ENCODE measurements around the gene NOB1.
A peak's percentile ranks its signal among the peaks of the same experiment; 100 is the strongest.

NOB1 gene

DNA sequence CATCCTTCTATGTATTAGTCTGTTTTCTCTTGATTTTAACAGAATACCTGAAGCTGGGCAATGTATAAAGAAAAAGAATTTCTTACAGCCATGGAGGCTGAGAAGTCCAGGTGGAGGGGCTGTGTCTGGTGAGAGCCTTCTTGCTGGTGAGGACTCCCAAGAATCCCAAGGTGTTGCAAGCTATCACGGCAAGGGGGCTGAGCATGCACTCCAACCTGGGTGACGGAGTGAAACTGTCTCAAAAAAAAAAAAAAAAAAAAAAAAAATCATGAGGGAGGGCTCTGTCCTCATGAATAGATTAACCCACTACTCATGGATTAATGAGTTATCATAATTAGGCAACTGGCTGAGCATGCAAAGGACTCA is 47.8 kb downstream of the NOB1 start:
- no peaks in the 10 kb centered on the region for H3K27me3 ChIP-seq (ENCODE audit: insufficient read depth, low read length)
- no peak overlapping the region for H3K27ac ChIP-seq (ENCODE audit: low read depth, low read length)
- H2BK120ac ChIP-seq (ENCODE audit: insufficient read depth, low read length, poor library complexity) = no peak overlapping the region
- H2BK5ac ChIP-seq (ENCODE audit: low read depth, low read length, poor library complexity) = no peak overlapping the region
- peaks cover 0 to 2% of the 10 kb centered on the region in 2 experiments for H3K4me1 ChIP-seq (ENCODE audit: control insufficient read depth in 1 of 2, insufficient read depth in 2 of 2, low read length in 2 of 2)
- whole genome bisulfite sequencing (ENCODE audit: extremely low coverage, insufficient coverage, insufficient read length) = no CpG with 5 or more reads among the region's 2 CpGs
- no peak for DNase-seq
- H4K8ac ChIP-seq (ENCODE audit: low read depth, low read length) = no peak overlapping the region
- H3K4me2 ChIP-seq (ENCODE audit: low read length) = no peak overlapping the region
- no peak overlapping the region for H4K12ac ChIP-seq (ENCODE audit: low read depth, low read length)
- no peak overlapping the region for H3K23ac ChIP-seq (ENCODE audit: low read length)
- no peak overlapping the region for H2AFZ ChIP-seq (ENCODE audit: insufficient read depth, low read length, poor library complexity)
- no peak overlapping the region for H3K18ac ChIP-seq (ENCODE audit: low read length)
- H4K91ac ChIP-seq (ENCODE audit: low read depth, low read length) = no peak overlapping the region
- no peak overlapping the region for H3K4me3 ChIP-seq (ENCODE audit: low read depth, low read length)
- H3K4ac ChIP-seq (ENCODE audit: low read depth, low read length) = no peak overlapping the region
- H3K9ac ChIP-seq (ENCODE audit: low read length) = no peak overlapping the region
- no peak overlapping the region for H2AK5ac ChIP-seq (ENCODE audit: low read length)
- H3K79me1 ChIP-seq (ENCODE audit: low read length) = no peaks in the 10 kb centered on the region
- H3K9me3 ChIP-seq (ENCODE audit: insufficient read depth, low read depth, low read length) = no peaks in the 10 kb centered on the region
- H3K14ac ChIP-seq (ENCODE audit: low read length) = no peak overlapping the region
- H2BK12ac ChIP-seq (ENCODE audit: low read length) = no peak overlapping the region
- H3K36me3 ChIP-seq (ENCODE audit: control insufficient read depth in 1 of 2, insufficient read depth in 2 of 2, low read length in 2 of 2) = peaks cover 10 to 12% of the 10 kb centered on the region in 2 experiments
- no peaks in the 10 kb centered on the region for H3K79me2 ChIP-seq (ENCODE audit: control insufficient read depth, insufficient read depth, low read length, poor library complexity)

DNA sequence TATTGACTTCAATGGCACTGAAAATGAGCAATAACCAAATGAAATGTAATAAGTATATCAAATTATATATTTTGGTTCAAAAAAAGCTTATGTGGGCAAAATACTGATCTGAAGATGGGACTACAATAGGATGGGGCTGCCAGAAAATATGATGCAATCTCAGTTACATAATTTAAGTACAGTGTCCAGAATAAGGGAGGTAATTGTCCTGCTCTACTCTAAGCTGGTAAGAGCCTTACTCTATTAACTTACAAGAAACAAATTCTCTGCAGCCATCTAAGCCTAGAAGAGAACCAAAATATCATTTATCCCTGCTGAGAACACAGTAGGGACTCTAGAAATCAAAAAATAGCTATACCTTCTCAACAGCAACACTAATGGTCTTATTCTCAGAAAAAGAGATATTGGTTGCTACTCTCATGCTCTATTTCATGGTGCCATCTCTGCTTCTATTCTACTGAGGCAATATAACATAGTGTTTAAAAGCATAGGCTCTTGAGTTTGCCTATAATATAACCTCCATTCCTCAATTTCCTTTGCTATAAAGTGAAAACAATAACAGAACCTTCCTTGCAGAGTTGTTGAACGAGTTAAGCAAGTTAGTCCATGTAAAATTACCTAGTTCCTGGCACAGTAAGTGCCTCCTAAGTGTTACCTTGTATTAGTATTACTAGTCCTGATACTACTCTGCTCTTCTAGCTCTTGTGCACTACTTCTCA is 48.3 kb downstream of the NOB1 start:
- H3K79me2 ChIP-seq (ENCODE audit: control insufficient read depth, insufficient read depth, low read length, poor library complexity) = no peaks in the 10 kb centered on the region
- no peak overlapping the region for H3K4ac ChIP-seq (ENCODE audit: low read depth, low read length)
- H2BK5ac ChIP-seq (ENCODE audit: low read depth, low read length, poor library complexity) = no peak overlapping the region
- peaks cover 6 to 9% of the 10 kb centered on the region in 2 experiments for H3K36me3 ChIP-seq (ENCODE audit: control insufficient read depth in 1 of 2, insufficient read depth in 2 of 2, low read length in 2 of 2)
- no peak overlapping the region for H2AK5ac ChIP-seq (ENCODE audit: low read length)
- no peak overlapping the region for H3K18ac ChIP-seq (ENCODE audit: low read length)
- no peak overlapping the region for H3K14ac ChIP-seq (ENCODE audit: low read length)
- H3K23ac ChIP-seq (ENCODE audit: low read length) = no peak overlapping the region
- H3K9ac ChIP-seq (ENCODE audit: low read length) = no peak overlapping the region
- no peak overlapping the region for H4K8ac ChIP-seq (ENCODE audit: low read depth, low read length)
- H3K79me1 ChIP-seq (ENCODE audit: low read length) = no peaks in the 10 kb centered on the region
- peaks cover 0 to 2% of the 10 kb centered on the region in 2 experiments for H3K4me1 ChIP-seq (ENCODE audit: control insufficient read depth in 1 of 2, insufficient read depth in 2 of 2, low read length in 2 of 2)
- no peak overlapping the region for H4K12ac ChIP-seq (ENCODE audit: low read depth, low read length)
- H3K27ac ChIP-seq (ENCODE audit: low read depth, low read length) = no peak overlapping the region
- WGBS (ENCODE audit: extremely low coverage, insufficient coverage, insufficient read length) = no CpG with 5 or more reads among the region's 1 CpG
- peak in 1 of 2 donors; percentile 68 for DNase-seq
- no peak overlapping the region for H2BK120ac ChIP-seq (ENCODE audit: insufficient read depth, low read length, poor library complexity)
- H2AFZ ChIP-seq (ENCODE audit: insufficient read depth, low read length, poor library complexity) = no peak overlapping the region
- no peak overlapping the region for H2BK12ac ChIP-seq (ENCODE audit: low read length)
- H3K9me3 ChIP-seq (ENCODE audit: insufficient read depth, low read depth, low read length) = no peaks in the 10 kb centered on the region
- no peaks in the 10 kb centered on the region for H3K27me3 ChIP-seq (ENCODE audit: insufficient read depth, low read length)
- H4K91ac ChIP-seq (ENCODE audit: low read depth, low read length) = no peak overlapping the region
- no peak overlapping the region for H3K4me2 ChIP-seq (ENCODE audit: low read length)
- H3K4me3 ChIP-seq (ENCODE audit: low read depth, low read length) = no peak overlapping the region

DNA sequence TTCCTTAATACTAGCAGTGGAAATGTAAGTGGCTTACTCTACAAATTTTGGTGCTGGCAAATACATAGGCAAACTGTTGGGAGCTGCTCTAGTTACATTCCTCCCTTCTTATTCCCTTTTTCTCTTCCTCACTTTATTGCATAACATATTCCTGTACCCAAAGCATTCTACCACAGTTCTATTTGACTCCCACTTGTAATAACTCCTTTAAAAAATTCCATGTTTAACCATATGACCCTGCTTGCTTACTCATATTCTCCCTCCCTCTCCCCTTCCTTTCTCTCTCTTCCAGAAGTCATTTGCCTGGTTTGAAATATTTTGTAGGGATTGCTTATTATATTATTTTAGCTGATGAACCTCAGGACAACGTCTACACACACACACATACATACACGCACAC is 51.1 kb downstream of the NOB1 start:
- WGBS (ENCODE audit: extremely low coverage, insufficient coverage, insufficient read length) = no CpG with 5 or more reads among the region's 2 CpGs
- Histone ChIP-seq H3K79me2 (ENCODE audit: control insufficient read depth, insufficient read depth, low read length, poor library complexity) (no peaks in the 10 kb centered on the region), H3K27me3 (ENCODE audit: insufficient read depth, low read length) (no peaks in the 10 kb centered on the region), H2BK12ac (ENCODE audit: low read length) (no peak overlapping the region), H3K27ac (ENCODE audit: low read depth, low read length) (no peak overlapping the region), H3K4me3 (ENCODE audit: low read depth, low read length) (no peak overlapping the region), H3K4me2 (ENCODE audit: low read length) (no peak overlapping the region), H3K18ac (ENCODE audit: low read length) (no peak overlapping the region), H4K8ac (ENCODE audit: low read depth, low read length) (no peak overlapping the region), H4K12ac (ENCODE audit: low read depth, low read length) (no peak overlapping the region), H2AK5ac (ENCODE audit: low read length) (no peak overlapping the region), H3K4me1 (ENCODE audit: control insufficient read depth in 1 of 2, insufficient read depth in 2 of 2, low read length in 2 of 2) (peaks cover 0 to 2% of the 10 kb centered on the region in 2 experiments), H3K14ac (ENCODE audit: low read length) (no peak overlapping the region), H2BK5ac (ENCODE audit: low read depth, low read length, poor library complexity) (no peak overlapping the region), H4K91ac (ENCODE audit: low read depth, low read length) (no peak overlapping the region), H3K36me3 (ENCODE audit: control insufficient read depth in 1 of 2, insufficient read depth in 2 of 2, low read length in 2 of 2) (peaks cover 2 to 5% of the 10 kb centered on the region in 2 experiments), H2BK120ac (ENCODE audit: insufficient read depth, low read length, poor library complexity) (no peak overlapping the region), H2AFZ (ENCODE audit: insufficient read depth, low read length, poor library complexity) (no peak overlapping the region), H3K79me1 (ENCODE audit: low read length) (no peaks in the 10 kb centered on the region), H3K4ac (ENCODE audit: low read depth, low read length) (no peak overlapping the region), H3K9ac (ENCODE audit: low read length) (no peak overlapping the region), H3K23ac (ENCODE audit: low read length) (no peak overlapping the region), H3K9me3 (ENCODE audit: insufficient read depth, low read depth, low read length) (no peaks in the 10 kb centered on the region)
- DNase-seq = no peak

DNA sequence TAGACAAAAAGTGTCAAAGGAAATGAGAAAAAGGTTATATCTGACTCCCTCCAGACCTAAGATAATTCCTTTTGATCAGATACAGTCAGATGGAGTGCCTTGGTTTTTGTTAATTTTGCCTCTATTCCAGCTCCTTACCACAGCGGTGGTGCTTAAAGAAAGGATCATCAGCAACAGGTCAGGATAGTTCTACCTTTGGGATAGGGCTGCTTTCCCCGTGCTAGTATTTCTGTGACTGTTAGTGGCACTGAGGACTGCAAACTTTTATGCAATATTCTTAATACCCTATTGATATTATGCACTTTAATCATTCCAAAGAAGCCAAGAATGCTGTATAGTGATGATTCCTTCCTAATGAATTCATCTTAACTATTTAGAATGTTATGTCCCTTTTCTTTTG is 52.9 kb downstream of the NOB1 start:
- Histone ChIP-seq H3K4me3 (ENCODE audit: low read depth, low read length) (no peak overlapping the region), H3K4me2 (ENCODE audit: low read length) (no peak overlapping the region), H3K23ac (ENCODE audit: low read length) (no peak overlapping the region), H4K91ac (ENCODE audit: low read depth, low read length) (no peak overlapping the region), H2BK12ac (ENCODE audit: low read length) (no peak overlapping the region), H3K27ac (ENCODE audit: low read depth, low read length) (no peak overlapping the region), H2AK5ac (ENCODE audit: low read length) (no peak overlapping the region), H3K9me3 (ENCODE audit: insufficient read depth, low read depth, low read length) (no peaks in the 10 kb centered on the region), H2BK120ac (ENCODE audit: insufficient read depth, low read length, poor library complexity) (no peak overlapping the region), H3K4ac (ENCODE audit: low read depth, low read length) (no peak overlapping the region), H2AFZ (ENCODE audit: insufficient read depth, low read length, poor library complexity) (no peak overlapping the region), H3K27me3 (ENCODE audit: insufficient read depth, low read length) (no peaks in the 10 kb centered on the region), H3K79me2 (ENCODE audit: control insufficient read depth, insufficient read depth, low read length, poor library complexity) (no peaks in the 10 kb centered on the region), H2BK5ac (ENCODE audit: low read depth, low read length, poor library complexity) (no peak overlapping the region), H4K12ac (ENCODE audit: low read depth, low read length) (no peak overlapping the region), H3K18ac (ENCODE audit: low read length) (no peak overlapping the region), H3K36me3 (ENCODE audit: control insufficient read depth in 1 of 2, insufficient read depth in 2 of 2, low read length in 2 of 2) (peaks cover 2 to 4% of the 10 kb centered on the region in 2 experiments), H3K79me1 (ENCODE audit: low read length) (no peaks in the 10 kb centered on the region), H3K9ac (ENCODE audit: low read length) (no peak overlapping the region), H4K8ac (ENCODE audit: low read depth, low read length) (no peak overlapping the region), H3K4me1 (ENCODE audit: control insufficient read depth in 1 of 2, insufficient read depth in 2 of 2, low read length in 2 of 2) (peaks cover 0 to 2% of the 10 kb centered on the region in 2 experiments), H3K14ac (ENCODE audit: low read length) (no peak overlapping the region)
- WGBS (ENCODE audit: extremely low coverage, insufficient coverage, insufficient read length) = no CpG with 5 or more reads among the region's 2 CpGs
- no peak for DNase-seq

All from trophoblast cell (in vitro differentiated cells and primary cell).